Ishikawa (cell line): ENCODE data around the gene DHRSX.

Source experiments
- CREB1 ChIP-seq: IDR thresholded peaks from 2 replicates; pipeline ENCODE4 v1.6.1; 2012; ENCODE audit warnings: low read depth
- EP300 ChIP-seq: IDR thresholded peaks from 2 replicates; pipeline ENCODE4 v1.6.1; 2012; ENCODE audit warnings: borderline replicate concordance
- MAX ChIP-seq: IDR thresholded peaks from 2 replicates; pipeline ENCODE4 v1.6.1; 2012
- NFIC ChIP-seq: IDR thresholded peaks from 2 replicates; pipeline ENCODE4 v1.6.1; 2012
- REST ChIP-seq: IDR thresholded peaks from 2 replicates; pipeline ENCODE4 v1.6.1; 2012; ENCODE audit warnings: low read depth, mild to moderate bottlenecking
- TAF1 ChIP-seq: IDR thresholded peaks from 2 replicates; pipeline ENCODE4 v1.6.1; 2012; ENCODE audit warnings: low read depth, mild to moderate bottlenecking
- TEAD4 ChIP-seq: IDR thresholded peaks from 2 replicates; pipeline ENCODE4 v1.6.1; 2012
- YY1 ChIP-seq: IDR thresholded peaks from 2 replicates; pipeline ENCODE4 v1.6.1; 2012; ENCODE audit warnings: low read depth
- ZBTB7A ChIP-seq: IDR thresholded peaks from 2 replicates; pipeline ENCODE4 v1.6.1; 2012; ENCODE audit warnings: low read depth

GRCh38 chrX:2425286-2426071 is 75.3 kb downstream of the DHRSX start:
- no peak for TF ChIP-seq TEAD4
- no peak for TF ChIP-seq NFIC
- TF ChIP-seq TAF1 = no peak
- no peak for TF ChIP-seq CREB1
- TF ChIP-seq ZBTB7A = no peak
- no peak for TF ChIP-seq REST
- TF ChIP-seq EP300 = no peak
- no peak for TF ChIP-seq MAX
- TF ChIP-seq YY1 = no peak
